ENCODE data around the gene GTF2F2.

- TF ChIP-seq POLR2AphosphoS5 (IDR thresholded peaks at IDR 0.05), result no peak
- no peak for TF ChIP-seq POLR2A (IDR thresholded peaks at IDR 0.05)
- TF ChIP-seq CTCF (IDR thresholded peaks at IDR 0.05), result no peak
- no peak for TF ChIP-seq EP300 (IDR thresholded peaks at IDR 0.05)
These were observed 12.8 kb upstream of the GTF2F2 start for GRCh38 chr13:45107539-45107938.

Data from upper lobe of left lung (tissue), 4 donors.